ENCODE results near the gene TXNDC2. TPM values are rescaled to one million over a fixed set of nuclear protein-coding genes. Genes with fewer than 3 reads are reported as not detected.

TXNDC2 gene
- polyA plus RNA-seq, 1 experiment = 0.06 TPM

- no peak for TF ChIP-seq CTCF (IDR thresholded peaks at IDR 0.05; ENCODE audit: low read depth, low read length)
- no peaks in the 10 kb centered on the region for H3K9me3 ChIP-seq (ENCODE audit: control insufficient read depth, insufficient read depth, low read length)
- H3K27ac ChIP-seq (ENCODE audit: low read depth, low read length) = no peak overlapping the region
- ChIA-PET POLR2A (no interaction called here), CTCF (no interaction called here)
- no peak for DNase-seq (ENCODE audit: low read depth, low spot score)
- H3K27me3 ChIP-seq (ENCODE audit: control insufficient read depth, insufficient read depth, low read length) = peaks cover 3% of the 10 kb centered on the region
- no peak overlapping the region for H3K4me3 ChIP-seq (ENCODE audit: low read depth, low read length)
These were observed 19.7 kb downstream of the TXNDC2 start for GRCh38 chr18:9905401-9905922.

- ChIA-PET POLR2A (no interaction called here), CTCF (no interaction called here)
- TF ChIP-seq CTCF (IDR thresholded peaks at IDR 0.05; ENCODE audit: low read depth, low read length) = no peak
- peaks cover 3% of the 10 kb centered on the region for H3K27me3 ChIP-seq (ENCODE audit: control insufficient read depth, insufficient read depth, low read length)
- no peak overlapping the region for H3K27ac ChIP-seq (ENCODE audit: low read depth, low read length)
- no peak overlapping the region for H3K4me3 ChIP-seq (ENCODE audit: low read depth, low read length)
- no peaks in the 10 kb centered on the region for H3K9me3 ChIP-seq (ENCODE audit: control insufficient read depth, insufficient read depth, low read length)
- DNase-seq (ENCODE audit: low read depth, low spot score) = no peak
These were observed 20.7 kb downstream of the TXNDC2 start for GRCh38 chr18:9906481-9906880.

- no peak for TF ChIP-seq CTCF (IDR thresholded peaks at IDR 0.05; ENCODE audit: low read depth, low read length)
- Histone ChIP-seq H3K4me3 (ENCODE audit: low read depth, low read length) (no peak overlapping the region), H3K27ac (ENCODE audit: low read depth, low read length) (no peak overlapping the region), H3K27me3 (ENCODE audit: control insufficient read depth, insufficient read depth, low read length) (peaks cover 3% of the 10 kb centered on the region), H3K9me3 (ENCODE audit: control insufficient read depth, insufficient read depth, low read length) (no peaks in the 10 kb centered on the region)
- DNase-seq (ENCODE audit: low read depth, low spot score) = no peak
- CTCF ChIA-PET = no interaction called here
- POLR2A ChIA-PET = no interaction called here
These were observed 22.1 kb downstream of the TXNDC2 start for GRCh38 chr18:9907867-9908266.

GRCh38 chr18:9910071-9910470 is 24.3 kb downstream of the TXNDC2 start:
- Histone ChIP-seq H3K4me3 (ENCODE audit: low read depth, low read length) (no peak overlapping the region), H3K27ac (ENCODE audit: low read depth, low read length) (no peak overlapping the region), H3K27me3 (ENCODE audit: control insufficient read depth, insufficient read depth, low read length) (peaks cover 3% of the 10 kb centered on the region), H3K9me3 (ENCODE audit: control insufficient read depth, insufficient read depth, low read length) (no peaks in the 10 kb centered on the region)
- TF ChIP-seq CTCF (IDR thresholded peaks at IDR 0.05; ENCODE audit: low read depth, low read length) = no peak
- ChIA-PET POLR2A (no interaction called here), CTCF (interaction anchor here (0.6 kb wide), 1 partner anchor 11 kb away, joined by 4 read pairs; no protein-coding TSS in a partner anchor)
- no peak for DNase-seq (ENCODE audit: low read depth, low spot score)

GRCh38 chr18:9910661-9911060 is 24.9 kb downstream of the TXNDC2 start:
- H3K27ac ChIP-seq (ENCODE audit: low read depth, low read length) = no peak overlapping the region
- CTCF ChIA-PET = interaction anchor here (0.6 kb wide), 1 partner anchor 11 kb away, joined by 4 read pairs; no protein-coding TSS in a partner anchor
- no peak for DNase-seq (ENCODE audit: low read depth, low spot score)
- H3K4me3 ChIP-seq (ENCODE audit: low read depth, low read length) = no peak overlapping the region
- no peak for TF ChIP-seq CTCF (IDR thresholded peaks at IDR 0.05; ENCODE audit: low read depth, low read length)
- peaks cover 3% of the 10 kb centered on the region for H3K27me3 ChIP-seq (ENCODE audit: control insufficient read depth, insufficient read depth, low read length)
- no peaks in the 10 kb centered on the region for H3K9me3 ChIP-seq (ENCODE audit: control insufficient read depth, insufficient read depth, low read length)
- POLR2A ChIA-PET = no interaction called here

All from AG04450 (cell line).